OCI-LY1 (cell line): ENCODE data around the gene COL18A1.

Source experiments
- H2AFZ ChIP-seq: fragments of 200-600 bp; sonication (generic), shearing (Covaris generic); 2 replicates; pipeline ENCODE4 v1.6.0; 2014; ENCODE audit warnings: antibody characterized with exemption, mild to moderate bottlenecking, low read length
- H3F3A ChIP-seq: fragments of 200-600 bp; sonication (generic), shearing (Covaris generic); 2 replicates; pipeline ENCODE4 v1.6.0; 2014; ENCODE audit warnings: mild to moderate bottlenecking, antibody characterized with exemption, low read length, moderate library complexity; ENCODE audit not compliant: insufficient read depth
- H3K27ac ChIP-seq: fragments of 200-600 bp; sonication (generic); 2 replicates; pipeline ENCODE4 v1.5.1; 2014; ENCODE audit warnings: low read length, mixed run types, mild to moderate bottlenecking, low read depth; ENCODE audit not compliant: poor library complexity, severe bottlenecking
- H3K27me3 ChIP-seq: fragments of 200-600 bp; sonication (generic); 2 replicates; pipeline ENCODE4 v1.6.0; 2014; ENCODE audit warnings: antibody characterized with exemption, mild to moderate bottlenecking, low read length, moderate library complexity; ENCODE audit not compliant: insufficient read depth
- H3K36me3 ChIP-seq: fragments of 200-600 bp; sonication (generic); 2 replicates; pipeline ENCODE4 v1.6.1; 2014; ENCODE audit warnings: mild to moderate bottlenecking, antibody characterized with exemption, low read length, moderate library complexity, mixed read lengths; ENCODE audit not compliant: insufficient read depth
- H3K4me1 ChIP-seq: fragments of 200-600 bp; sonication (generic); 2 replicates; pipeline ENCODE4 v1.5.1; 2014; ENCODE audit warnings: mild to moderate bottlenecking, low read length, moderate library complexity; ENCODE audit not compliant: insufficient read depth, severe bottlenecking
- H3K4me2 ChIP-seq: fragments of 200-600 bp; sonication (generic), shearing (Covaris generic); 2 replicates; pipeline ENCODE4 v1.6.1; 2014; ENCODE audit warnings: low read length
- H3K4me3 ChIP-seq: fragments of 200-600 bp; sonication (generic); 2 replicates; pipeline ENCODE4 v1.5.1; 2014; ENCODE audit warnings: low read length, low read depth, mild to moderate bottlenecking, mixed read lengths; ENCODE audit not compliant: poor library complexity, severe bottlenecking
- H3K79me2 ChIP-seq: fragments of 200-600 bp; shearing (Covaris generic); 2 replicates; pipeline ENCODE4 v1.6.1; 2016; ENCODE audit warnings: mixed run types, low read length, mixed read lengths; ENCODE audit not compliant: insufficient read depth
- H3K9ac ChIP-seq: fragments of 200-600 bp; sonication (generic), shearing (Covaris generic); 2 replicates; pipeline ENCODE4 v1.6.1; 2014; ENCODE audit warnings: mild to moderate bottlenecking, low read length, mixed read lengths
- H3K9me2 ChIP-seq: fragments of 200-600 bp; sonication (generic), shearing (Covaris generic); 2 replicates; pipeline ENCODE4 v1.6.1; 2014; ENCODE audit warnings: low read depth, mild to moderate bottlenecking, low read length, mixed read lengths
- H3K9me3 ChIP-seq: fragments of 200-600 bp; shearing (Covaris generic); 2 replicates; pipeline ENCODE4 v1.6.1; 2014; ENCODE audit warnings: low read length, mixed read lengths
- H4K20me1 ChIP-seq: fragments of 200-600 bp; sonication (generic), shearing (Covaris generic); 2 replicates; pipeline ENCODE4 v1.6.0; 2016; ENCODE audit warnings: mild to moderate bottlenecking, low read length; ENCODE audit not compliant: insufficient read depth
- EZH2 ChIP-seq: fragments of 200-600 bp; sonication (generic), shearing (Covaris generic); IDR thresholded peaks from 2 replicates; pipeline ENCODE4 v1.8.0; 2017; ENCODE audit warnings: borderline replicate concordance, mixed run types, mild to moderate bottlenecking, antibody characterized with exemption, low read length, moderate library complexity, mixed read lengths
- TF ChIP-seq, protein P1 (sequence below): fragments of 200-600 bp; sonication (generic), shearing (Covaris generic); IDR thresholded peaks from 2 replicates; pipeline ENCODE4 v1.5.1; 2017; ENCODE audit warnings: mild to moderate bottlenecking, antibody characterized with exemption, low read length, moderate library complexity, mixed read lengths

COL18A1 gene

DNA sequence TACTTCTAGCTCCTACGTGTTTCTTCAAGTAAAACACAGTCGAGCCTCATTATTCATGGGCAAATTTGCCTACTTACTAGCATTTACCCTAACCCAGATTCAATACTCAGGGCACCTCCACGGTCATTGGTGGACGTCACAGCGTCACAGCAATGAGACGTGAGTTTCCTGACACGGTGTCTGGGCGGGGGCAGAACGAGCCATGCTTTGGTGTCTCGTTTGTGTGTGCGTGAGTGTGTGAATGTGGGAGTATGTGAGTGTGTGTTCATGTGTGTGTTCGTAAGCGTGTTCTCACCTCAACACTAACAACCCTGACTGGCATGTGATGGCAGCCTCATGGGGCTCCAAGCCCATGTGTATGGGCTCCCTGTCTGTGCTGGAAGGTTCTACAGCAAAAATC is 17.5 kb upstream of the COL18A1 start:
- no peaks in the 10 kb centered on the region for H3K9me2 ChIP-seq
- no peaks in the 10 kb centered on the region for H3K9me3 ChIP-seq
- H3K36me3 ChIP-seq, result no peaks in the 10 kb centered on the region
- H3K9ac ChIP-seq, result no peak overlapping the region
- peaks cover 2% of the 10 kb centered on the region; the same call in 1 of the 2 replicates for H3K27me3 ChIP-seq
- H2AFZ ChIP-seq, result no peak overlapping the region
- H3K4me2 ChIP-seq, result no peak overlapping the region
- no peak for TF ChIP-seq EZH2
- TF ChIP-seq, protein P1, sequence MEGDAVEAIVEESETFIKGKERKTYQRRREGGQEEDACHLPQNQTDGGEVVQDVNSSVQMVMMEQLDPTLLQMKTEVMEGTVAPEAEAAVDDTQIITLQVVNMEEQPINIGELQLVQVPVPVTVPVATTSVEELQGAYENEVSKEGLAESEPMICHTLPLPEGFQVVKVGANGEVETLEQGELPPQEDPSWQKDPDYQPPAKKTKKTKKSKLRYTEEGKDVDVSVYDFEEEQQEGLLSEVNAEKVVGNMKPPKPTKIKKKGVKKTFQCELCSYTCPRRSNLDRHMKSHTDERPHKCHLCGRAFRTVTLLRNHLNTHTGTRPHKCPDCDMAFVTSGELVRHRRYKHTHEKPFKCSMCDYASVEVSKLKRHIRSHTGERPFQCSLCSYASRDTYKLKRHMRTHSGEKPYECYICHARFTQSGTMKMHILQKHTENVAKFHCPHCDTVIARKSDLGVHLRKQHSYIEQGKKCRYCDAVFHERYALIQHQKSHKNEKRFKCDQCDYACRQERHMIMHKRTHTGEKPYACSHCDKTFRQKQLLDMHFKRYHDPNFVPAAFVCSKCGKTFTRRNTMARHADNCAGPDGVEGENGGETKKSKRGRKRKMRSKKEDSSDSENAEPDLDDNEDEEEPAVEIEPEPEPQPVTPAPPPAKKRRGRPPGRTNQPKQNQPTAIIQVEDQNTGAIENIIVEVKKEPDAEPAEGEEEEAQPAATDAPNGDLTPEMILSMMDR, result no peak
- H3K4me3 ChIP-seq, result no peak overlapping the region
- no peaks in the 10 kb centered on the region for H3K79me2 ChIP-seq
- no peak overlapping the region for H3K27ac ChIP-seq
- no peaks in the 10 kb centered on the region for H3K4me1 ChIP-seq
- no peaks in the 10 kb centered on the region for H4K20me1 ChIP-seq
- H3F3A ChIP-seq, result no peaks in the 10 kb centered on the region

DNA sequence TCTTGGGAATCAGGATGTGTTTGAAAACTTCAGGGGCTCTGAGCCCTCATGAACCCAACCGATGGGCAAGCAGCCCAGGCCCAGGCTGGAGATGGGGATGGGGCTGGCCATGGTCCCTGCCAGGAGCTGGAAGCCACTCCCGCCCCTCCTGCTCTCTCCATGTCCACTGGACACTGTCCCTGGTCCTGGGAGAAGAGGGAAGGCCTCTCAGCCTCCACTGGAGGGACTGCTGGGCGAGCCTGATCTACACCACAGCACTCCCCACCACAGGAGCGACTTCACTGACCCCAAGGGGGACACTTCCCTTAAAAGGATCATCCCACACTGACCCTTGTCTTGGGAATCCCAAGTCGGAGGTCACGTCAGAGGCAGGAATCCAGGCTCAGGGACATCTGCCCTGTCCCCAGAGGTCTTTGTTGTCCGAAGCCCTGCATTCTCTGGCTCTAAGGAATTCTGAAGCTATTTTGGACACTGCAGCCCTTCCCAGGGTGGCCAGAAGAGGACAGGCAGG is 16.9 kb upstream of the COL18A1 start:
- Histone ChIP-seq H4K20me1 (no peaks in the 10 kb centered on the region), H3K9me3 (no peaks in the 10 kb centered on the region), H3K27ac (no peak overlapping the region), H3K9ac (no peak overlapping the region), H3K79me2 (no peaks in the 10 kb centered on the region), H3K36me3 (no peaks in the 10 kb centered on the region), H3K4me3 (no peak overlapping the region), H3K4me2 (no peak overlapping the region), H2AFZ (no peak overlapping the region), H3K9me2 (no peaks in the 10 kb centered on the region), H3K4me1 (no peaks in the 10 kb centered on the region), H3K27me3 (no peaks in the 10 kb centered on the region), H3F3A (no peaks in the 10 kb centered on the region)
- TF ChIP-seq EZH2, result no peak
- TF ChIP-seq, protein P1, result no peak

DNA sequence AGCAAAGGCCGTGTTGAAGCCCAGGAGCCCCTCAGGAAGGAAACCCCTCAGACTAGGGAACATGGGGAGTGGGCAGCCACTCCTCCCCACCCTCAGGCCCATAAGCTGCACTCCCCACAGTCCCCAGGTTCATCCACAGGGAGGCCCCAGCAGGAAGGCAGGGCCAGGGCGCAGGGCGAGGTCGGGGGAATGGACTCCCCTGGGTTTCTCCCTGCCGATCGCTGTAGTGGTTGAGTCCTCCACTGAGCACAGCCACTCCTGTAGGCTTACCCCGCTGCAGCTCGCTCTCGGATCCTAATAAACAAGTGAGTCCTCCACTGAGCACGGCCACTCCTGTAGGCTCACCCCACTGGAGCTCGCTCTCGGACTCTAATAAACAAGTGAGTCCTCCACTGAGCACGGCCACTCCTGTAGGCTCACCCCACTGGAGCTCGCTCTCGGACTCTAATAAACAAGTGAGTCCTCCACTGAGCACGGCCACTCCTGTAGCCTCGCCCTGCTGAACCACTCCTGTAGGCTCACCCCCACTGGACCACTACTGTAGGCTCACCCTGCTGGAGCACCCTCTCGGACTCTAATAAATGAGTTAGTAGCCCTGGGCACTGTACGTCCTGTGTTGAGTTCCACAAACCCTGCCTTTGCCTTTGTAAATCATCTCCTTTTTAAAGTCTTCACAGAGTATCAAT is 16.2 kb upstream of the COL18A1 start:
- H3K9me2 ChIP-seq, result no peaks in the 10 kb centered on the region
- no peaks in the 10 kb centered on the region for H3K36me3 ChIP-seq
- H3K27ac ChIP-seq, result no peak overlapping the region
- no peak overlapping the region for H2AFZ ChIP-seq
- H4K20me1 ChIP-seq, result no peaks in the 10 kb centered on the region
- no peaks in the 10 kb centered on the region for H3F3A ChIP-seq
- H3K27me3 ChIP-seq, result no peaks in the 10 kb centered on the region
- no peak overlapping the region for H3K4me3 ChIP-seq
- H3K9ac ChIP-seq, result no peak overlapping the region
- no peaks in the 10 kb centered on the region for H3K79me2 ChIP-seq
- no peaks in the 10 kb centered on the region for H3K9me3 ChIP-seq
- H3K4me2 ChIP-seq, result no peak overlapping the region
- no peaks in the 10 kb centered on the region for H3K4me1 ChIP-seq
- TF ChIP-seq, protein P1, result no peak
- TF ChIP-seq EZH2, result no peak
